ENCODE measurements around the gene SLC15A2. TPM values are rescaled to one million over a fixed set of nuclear protein-coding genes. Genes with fewer than 3 reads are reported as not detected.

Gene SLC15A2
- total and polyA plus RNA-seq, 4 experiments from 2014 or later: 0.15 to 4.3 (median 1.3) TPM

DNA sequence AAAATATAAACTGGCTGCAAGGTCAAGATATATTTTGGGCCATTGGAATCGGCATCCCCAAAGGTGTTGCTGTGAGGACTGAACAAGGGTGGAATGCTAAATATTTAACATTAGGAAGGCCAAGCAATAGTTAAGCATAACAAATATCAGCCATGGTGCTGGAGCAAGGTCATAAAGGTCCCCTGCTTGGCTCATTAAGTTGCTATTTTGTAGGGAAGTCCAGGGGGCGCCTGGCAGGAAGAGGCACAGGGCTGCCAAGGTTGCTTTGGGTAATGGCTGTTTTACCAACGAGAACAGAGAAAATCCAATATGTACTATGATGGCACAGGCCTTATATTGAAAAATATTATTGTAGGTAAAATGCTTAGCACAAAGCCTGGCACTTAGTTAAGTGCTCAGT is 62.2 kb downstream of the SLC15A2 start:
- Mint-ChIP-seq H3K4me3 (no peak overlapping the region), H3K36me3 (peaks cover 0 to 11% of the 10 kb centered on the region in 2 donors), H3K27me3 (peaks cover 0 to 8% of the 10 kb centered on the region in 2 donors), H3K27ac (no peak overlapping the region), H3K4me1 (no peaks in the 10 kb centered on the region), H3K9me3 (peaks cover 3 to 27% (median 14%) of the 10 kb centered on the region in 8 donors)
- Histone ChIP-seq H3K27me3 (ENCODE audit: insufficient read depth, low read length) (no peaks in the 10 kb centered on the region), H3K9me3 (ENCODE audit: control insufficient read depth in 1 of 2, low read length in 2 of 2) (no peaks in the 10 kb centered on the region), H3K27ac (ENCODE audit: low read depth, low read length) (no peak overlapping the region), H3K4me1 (ENCODE audit: insufficient read depth, low read length) (no peaks in the 10 kb centered on the region), H3K36me3 (ENCODE audit: insufficient read depth, low read length) (no peaks in the 10 kb centered on the region), H3K4me3 (ENCODE audit: low read length in 2 of 2) (no peak overlapping the region)
- ChIA-PET CTCF (ENCODE audit: partially characterized antibody) (no interaction called here), POLR2A (ENCODE audit: partially characterized antibody) (no interaction called here)
- no peak for DNase-seq
- intact Hi-C loops (cut with micrococcal nuclease): no loop called here

DNA sequence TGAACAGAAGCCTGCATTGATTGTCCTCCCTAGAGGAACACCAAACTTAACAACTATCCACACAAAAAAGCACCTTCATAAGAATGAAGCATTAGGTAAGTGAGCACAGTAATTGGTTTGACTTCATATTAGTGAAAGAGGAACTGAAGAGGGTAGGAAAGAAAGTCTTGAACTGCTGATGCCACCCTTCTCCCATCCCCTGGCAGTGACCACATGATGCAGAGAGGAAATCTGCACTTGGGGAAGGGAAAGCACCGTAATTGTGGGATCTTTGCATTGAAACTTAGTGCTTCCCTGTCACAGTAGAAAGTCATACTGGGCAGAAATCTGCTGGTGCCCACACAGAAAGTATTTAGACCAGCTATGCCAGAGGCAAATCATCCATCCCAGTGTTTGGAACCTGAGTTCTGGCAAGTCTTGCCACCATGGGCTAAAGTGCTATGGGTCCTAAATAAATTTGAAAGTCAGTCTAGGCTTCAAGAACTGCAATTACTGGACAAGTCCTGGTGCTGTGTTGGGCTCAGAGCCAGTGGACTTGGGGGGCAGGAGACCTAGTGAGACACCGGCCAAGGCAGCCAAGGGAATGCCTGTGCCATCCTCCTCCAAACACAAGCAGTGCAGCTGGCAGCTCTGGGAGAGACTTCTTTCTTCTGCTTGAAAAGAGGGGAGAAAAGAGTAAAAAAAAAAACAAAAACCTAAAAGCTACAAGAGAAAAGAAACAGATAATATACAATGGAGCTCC is 63.6 kb downstream of the SLC15A2 start:
- intact Hi-C loops (cut with micrococcal nuclease): no loop called here
- Histone ChIP-seq H3K27me3 (ENCODE audit: insufficient read depth, low read length) (no peaks in the 10 kb centered on the region), H3K4me1 (ENCODE audit: insufficient read depth, low read length) (no peaks in the 10 kb centered on the region), H3K36me3 (ENCODE audit: insufficient read depth, low read length) (no peaks in the 10 kb centered on the region), H3K27ac (ENCODE audit: low read depth, low read length) (no peak overlapping the region), H3K9me3 (ENCODE audit: control insufficient read depth in 1 of 2, low read length in 2 of 2) (no peaks in the 10 kb centered on the region), H3K4me3 (ENCODE audit: low read length in 2 of 2) (no peak overlapping the region)
- Mint-ChIP-seq H3K27ac (no peak overlapping the region), H3K4me1 (no peaks in the 10 kb centered on the region), H3K27me3 (peaks cover 0 to 9% of the 10 kb centered on the region in 2 donors), H3K36me3 (peaks cover 0 to 5% of the 10 kb centered on the region in 2 donors), H3K4me3 (no peak overlapping the region), H3K9me3 (peaks cover 0 to 16% (median 3%) of the 10 kb centered on the region in 8 donors)
- ChIA-PET POLR2A (ENCODE audit: partially characterized antibody) (no interaction called here), CTCF (ENCODE audit: partially characterized antibody) (no interaction called here)
- DNase-seq: no peak

DNA sequence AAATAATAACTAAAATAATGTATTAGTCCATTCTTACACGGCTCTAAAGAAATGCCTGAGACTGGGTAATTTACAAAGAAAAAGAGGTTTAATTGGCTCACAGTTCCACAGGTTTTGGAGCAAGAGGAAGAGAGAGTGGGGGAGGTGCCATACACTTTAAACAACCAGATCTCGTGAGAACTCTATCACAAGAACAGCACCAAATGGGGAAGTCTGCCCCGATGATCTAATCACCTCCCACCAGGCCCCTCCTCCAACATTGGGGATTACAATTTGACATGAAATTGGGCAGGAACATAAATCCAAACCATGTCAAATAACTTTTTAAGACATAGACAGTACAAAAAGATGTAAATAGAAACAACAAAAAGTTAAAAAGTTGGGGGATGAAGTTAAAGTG is 64.6 kb downstream of the SLC15A2 start:
- Mint-ChIP-seq H3K4me3 (no peak overlapping the region), H3K4me1 (no peaks in the 10 kb centered on the region), H3K27ac (no peak overlapping the region), H3K27me3 (peaks cover 0 to 9% of the 10 kb centered on the region in 2 donors), H3K9me3 (peaks cover 0 to 15% (median 4%) of the 10 kb centered on the region in 8 donors), H3K36me3 (peaks cover 0 to 5% of the 10 kb centered on the region in 2 donors)
- no peaks in the 10 kb centered on the region for H3K27me3 ChIP-seq (ENCODE audit: insufficient read depth, low read length)
- no peak for DNase-seq
- POLR2A ChIA-PET (ENCODE audit: partially characterized antibody): no interaction called here
- H3K36me3 ChIP-seq (ENCODE audit: insufficient read depth, low read length): no peaks in the 10 kb centered on the region
- no peaks in the 10 kb centered on the region for H3K9me3 ChIP-seq (ENCODE audit: control insufficient read depth in 1 of 2, low read length in 2 of 2)
- no peak overlapping the region for H3K27ac ChIP-seq (ENCODE audit: low read depth, low read length)
- H3K4me1 ChIP-seq (ENCODE audit: insufficient read depth, low read length): no peaks in the 10 kb centered on the region
- CTCF ChIA-PET (ENCODE audit: partially characterized antibody): no interaction called here
- no peak overlapping the region for H3K4me3 ChIP-seq (ENCODE audit: low read length in 2 of 2)
- intact Hi-C loops (cut with micrococcal nuclease): no loop called here

DNA sequence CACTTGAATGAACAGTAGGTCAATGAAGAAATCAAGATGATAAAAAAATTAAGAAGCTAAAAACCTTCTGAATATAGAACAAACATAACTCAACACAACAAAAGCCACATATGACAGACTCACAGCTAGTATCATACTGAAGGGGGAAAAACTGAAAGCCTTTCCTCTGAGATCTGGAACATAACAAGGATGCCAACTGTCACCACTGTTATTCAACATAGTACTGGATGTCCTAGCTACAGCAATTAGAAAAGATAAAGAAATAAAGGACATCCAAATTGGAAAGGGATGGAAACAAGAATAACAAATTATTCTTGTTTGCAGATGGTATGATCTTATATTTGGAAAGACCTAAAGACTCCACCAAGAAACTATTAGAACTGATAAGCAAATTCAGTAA is 67.1 kb downstream of the SLC15A2 start:
- no peak for DNase-seq
- CTCF ChIA-PET (ENCODE audit: partially characterized antibody): no interaction called here
- no peaks in the 10 kb centered on the region for H3K36me3 Mint-ChIP-seq
- no peaks in the 10 kb centered on the region for H3K36me3 ChIP-seq (ENCODE audit: insufficient read depth, low read length)
- peaks cover 0 to 11% (median 5%) of the 10 kb centered on the region in 8 donors for H3K9me3 Mint-ChIP-seq
- H3K9me3 ChIP-seq (ENCODE audit: control insufficient read depth in 1 of 2, low read length in 2 of 2): no peaks in the 10 kb centered on the region
- no peak overlapping the region for H3K4me3 ChIP-seq (ENCODE audit: low read length in 2 of 2)
- intact Hi-C loops (cut with micrococcal nuclease): no loop called here
- no peak overlapping the region for H3K27ac Mint-ChIP-seq
- no peaks in the 10 kb centered on the region for H3K27me3 ChIP-seq (ENCODE audit: insufficient read depth, low read length)
- H3K27ac ChIP-seq (ENCODE audit: low read depth, low read length): no peak overlapping the region
- H3K4me1 ChIP-seq (ENCODE audit: insufficient read depth, low read length): no peaks in the 10 kb centered on the region
- H3K4me3 Mint-ChIP-seq: no peak overlapping the region
- POLR2A ChIA-PET (ENCODE audit: partially characterized antibody): no interaction called here
- H3K27me3 Mint-ChIP-seq: peaks cover 5 to 9% of the 10 kb centered on the region in 2 donors
- H3K4me1 Mint-ChIP-seq: no peaks in the 10 kb centered on the region

DNA sequence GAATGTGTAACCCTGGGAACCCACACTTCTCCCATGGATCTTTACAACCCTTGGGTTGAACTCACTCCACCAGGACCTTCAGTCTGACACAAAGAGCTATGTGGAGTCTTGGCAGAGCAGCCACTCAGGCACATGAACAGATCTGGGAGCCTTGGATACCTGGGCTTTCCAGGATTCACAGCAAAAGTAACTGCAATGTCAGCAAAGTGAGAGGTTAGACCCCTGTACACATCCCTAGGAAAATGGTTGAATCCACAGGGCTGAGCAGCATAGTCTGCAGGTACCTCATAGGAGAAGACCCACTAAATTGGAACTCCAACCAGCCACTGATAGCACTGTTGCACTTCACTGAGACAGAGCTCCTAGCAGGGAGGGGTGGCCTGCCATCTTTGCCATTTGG is 68.2 kb downstream of the SLC15A2 start:
- Mint-ChIP-seq H3K9me3 (peaks cover 0 to 13% (median 5%) of the 10 kb centered on the region in 8 donors), H3K36me3 (no peaks in the 10 kb centered on the region), H3K27me3 (peaks cover 7 to 12% of the 10 kb centered on the region in 2 donors), H3K4me3 (no peak overlapping the region), H3K4me1 (no peaks in the 10 kb centered on the region), H3K27ac (no peak overlapping the region)
- no peaks in the 10 kb centered on the region for H3K4me1 ChIP-seq (ENCODE audit: insufficient read depth, low read length)
- DNase-seq: no peak
- H3K36me3 ChIP-seq (ENCODE audit: insufficient read depth, low read length): no peaks in the 10 kb centered on the region
- POLR2A ChIA-PET (ENCODE audit: partially characterized antibody): no interaction called here
- CTCF ChIA-PET (ENCODE audit: partially characterized antibody): no interaction called here
- intact Hi-C loops (cut with micrococcal nuclease): no loop called here
- H3K27ac ChIP-seq (ENCODE audit: low read depth, low read length): no peak overlapping the region
- no peaks in the 10 kb centered on the region for H3K9me3 ChIP-seq (ENCODE audit: control insufficient read depth in 1 of 2, low read length in 2 of 2)
- no peaks in the 10 kb centered on the region for H3K27me3 ChIP-seq (ENCODE audit: insufficient read depth, low read length)
- no peak overlapping the region for H3K4me3 ChIP-seq (ENCODE audit: low read length in 2 of 2)

DNA sequence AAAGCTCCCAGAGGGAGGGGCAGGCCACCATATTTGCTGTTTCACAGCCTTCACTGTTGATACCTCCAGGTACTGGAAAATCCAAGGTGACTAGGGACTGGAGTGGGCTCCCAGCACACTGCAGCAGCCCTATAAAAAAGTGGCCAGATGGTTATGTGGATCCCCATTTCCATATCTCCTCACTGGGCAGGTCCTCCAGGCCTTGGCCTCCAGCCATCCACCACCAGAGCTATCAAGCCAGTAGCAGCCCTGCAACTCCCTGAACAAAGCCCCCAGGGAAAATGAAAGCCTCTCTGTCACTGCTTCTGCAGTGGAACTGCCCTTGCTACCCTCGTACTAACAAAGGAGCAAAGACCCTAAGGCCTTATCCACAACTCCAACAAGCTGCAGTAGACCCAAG is 69.4 kb downstream of the SLC15A2 start:
- CTCF ChIA-PET (ENCODE audit: partially characterized antibody): no interaction called here
- Mint-ChIP-seq H3K9me3 (peaks cover 0 to 13% (median 5%) of the 10 kb centered on the region in 8 donors), H3K4me1 (no peaks in the 10 kb centered on the region), H3K4me3 (no peak overlapping the region), H3K27ac (no peak overlapping the region), H3K36me3 (no peaks in the 10 kb centered on the region), H3K27me3 (peaks cover 7 to 12% of the 10 kb centered on the region in 2 donors)
- no peak for DNase-seq
- POLR2A ChIA-PET (ENCODE audit: partially characterized antibody): no interaction called here
- Histone ChIP-seq H3K36me3 (ENCODE audit: insufficient read depth, low read length) (no peaks in the 10 kb centered on the region), H3K4me3 (ENCODE audit: low read length in 2 of 2) (no peak overlapping the region), H3K27me3 (ENCODE audit: insufficient read depth, low read length) (no peaks in the 10 kb centered on the region), H3K27ac (ENCODE audit: low read depth, low read length) (no peak overlapping the region), H3K9me3 (ENCODE audit: control insufficient read depth in 1 of 2, low read length in 2 of 2) (no peaks in the 10 kb centered on the region), H3K4me1 (ENCODE audit: insufficient read depth, low read length) (no peaks in the 10 kb centered on the region)
- intact Hi-C loops (cut with micrococcal nuclease): no loop called here

DNA sequence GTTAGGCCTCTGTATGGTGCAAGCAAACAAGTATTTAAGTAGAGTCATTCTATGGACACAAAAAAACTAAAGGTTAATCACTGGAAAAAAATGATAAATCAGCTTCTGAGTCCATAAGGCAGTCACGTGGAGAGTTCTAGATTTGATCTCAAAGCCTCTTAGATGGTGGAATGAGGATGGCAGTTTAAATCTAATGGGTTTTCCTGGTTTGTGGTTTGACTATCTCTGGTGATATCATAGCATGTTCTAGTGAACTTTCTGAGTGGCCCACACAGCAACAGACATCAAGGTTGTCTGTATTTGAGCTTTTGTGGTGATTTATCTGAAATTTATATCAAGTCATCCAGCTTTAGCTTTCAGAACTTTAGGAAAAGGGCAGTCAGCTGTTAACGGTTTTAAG is 75.4 kb downstream of the SLC15A2 start:
- POLR2A ChIA-PET (ENCODE audit: partially characterized antibody): no interaction called here
- Mint-ChIP-seq H3K36me3 (no peaks in the 10 kb centered on the region), H3K4me1 (no peaks in the 10 kb centered on the region), H3K4me3 (no peak overlapping the region), H3K9me3 (peaks cover 0 to 9% (median 4%) of the 10 kb centered on the region in 8 donors), H3K27me3 (peaks cover 3 to 7% of the 10 kb centered on the region in 2 donors), H3K27ac (no peak overlapping the region)
- H3K4me3 ChIP-seq (ENCODE audit: low read length in 2 of 2): no peak overlapping the region
- no peak for DNase-seq
- intact Hi-C loops (cut with micrococcal nuclease): no loop called here
- H3K4me1 ChIP-seq (ENCODE audit: insufficient read depth, low read length): no peaks in the 10 kb centered on the region
- no peak overlapping the region for H3K27ac ChIP-seq (ENCODE audit: low read depth, low read length)
- H3K36me3 ChIP-seq (ENCODE audit: insufficient read depth, low read length): no peaks in the 10 kb centered on the region
- CTCF ChIA-PET (ENCODE audit: partially characterized antibody): no interaction called here
- no peaks in the 10 kb centered on the region for H3K27me3 ChIP-seq (ENCODE audit: insufficient read depth, low read length)
- no peaks in the 10 kb centered on the region for H3K9me3 ChIP-seq (ENCODE audit: control insufficient read depth in 1 of 2, low read length in 2 of 2)
